ENCODE measurements around the gene PTTG1IP. TPM values are rescaled to one million over a fixed set of nuclear protein-coding genes. Genes with fewer than 3 reads are reported as not detected.
A peak's percentile ranks its signal among the peaks of the same experiment; 100 is the strongest.

The PTTG1IP gene
- total RNA-seq, 1 experiment from 2014 or later: 117 TPM

DNA sequence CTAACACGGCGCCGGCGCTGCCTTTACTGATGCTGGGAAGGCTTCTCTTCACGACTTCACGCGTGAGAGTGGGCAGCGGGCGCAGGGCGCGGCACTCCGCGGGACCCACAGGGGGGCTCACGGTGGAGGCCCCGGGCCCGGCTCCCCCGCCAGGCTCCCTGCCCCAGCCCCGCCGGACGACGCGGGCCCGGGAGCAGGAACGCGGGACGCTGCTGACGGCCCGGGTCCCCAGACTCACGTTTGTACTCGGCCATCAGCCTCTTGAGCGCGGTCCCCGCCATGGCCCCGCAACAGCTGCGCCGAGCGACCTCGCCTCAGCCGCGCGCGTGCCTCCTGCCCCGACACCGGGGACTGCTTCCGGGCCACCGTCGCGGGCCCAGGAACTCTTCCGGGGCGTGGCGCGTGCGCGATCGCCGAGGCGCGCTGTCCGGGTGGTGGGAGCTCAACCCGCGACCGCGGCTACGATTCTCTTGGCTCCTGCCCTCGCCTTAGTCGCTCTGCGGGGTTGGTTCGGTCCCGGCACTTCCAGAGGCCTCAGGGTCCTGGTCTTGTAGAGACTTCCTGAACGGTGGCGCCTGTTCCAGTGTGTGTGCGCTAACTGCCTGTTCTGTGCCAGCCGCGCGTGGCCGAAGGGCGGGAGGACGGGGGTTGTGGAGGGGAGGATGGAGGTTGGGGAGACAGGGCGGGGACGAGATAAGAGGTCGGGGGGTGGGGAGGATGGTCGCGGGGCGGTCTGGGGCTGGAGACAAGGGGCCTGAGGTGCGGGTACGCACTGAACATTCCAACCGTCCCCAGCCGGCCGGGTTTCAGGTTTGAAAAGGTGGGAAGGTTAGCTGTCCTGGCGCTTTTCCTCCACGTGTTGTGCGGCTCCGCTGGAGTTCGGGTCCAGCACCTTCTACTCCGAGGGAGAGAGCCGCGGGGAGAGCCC, 71.8 kb downstream of the PTTG1IP start, which contains the start of gene UBE2G2:
UBE2G2 (minus strand) TSS at position 353 of the 928 bp plus-strand sequence; CDS start at position 281, 72 bp downstream.
- peaks cover 6% of the 10 kb centered on the region for H3K36me3 ChIP-seq (replicated peaks; ENCODE audit: control insufficient read depth, insufficient read depth, low read length)
- no peaks in the 10 kb centered on the region for H3K27me3 ChIP-seq (ENCODE audit: control insufficient read depth, insufficient read depth, low read length)
- H3K4me3 ChIP-seq (ENCODE audit: insufficient read depth, low read depth, low read length): peak within 1 kb of the TSS; percentile 81
- DNase-seq: peak; percentile 97

DNA sequence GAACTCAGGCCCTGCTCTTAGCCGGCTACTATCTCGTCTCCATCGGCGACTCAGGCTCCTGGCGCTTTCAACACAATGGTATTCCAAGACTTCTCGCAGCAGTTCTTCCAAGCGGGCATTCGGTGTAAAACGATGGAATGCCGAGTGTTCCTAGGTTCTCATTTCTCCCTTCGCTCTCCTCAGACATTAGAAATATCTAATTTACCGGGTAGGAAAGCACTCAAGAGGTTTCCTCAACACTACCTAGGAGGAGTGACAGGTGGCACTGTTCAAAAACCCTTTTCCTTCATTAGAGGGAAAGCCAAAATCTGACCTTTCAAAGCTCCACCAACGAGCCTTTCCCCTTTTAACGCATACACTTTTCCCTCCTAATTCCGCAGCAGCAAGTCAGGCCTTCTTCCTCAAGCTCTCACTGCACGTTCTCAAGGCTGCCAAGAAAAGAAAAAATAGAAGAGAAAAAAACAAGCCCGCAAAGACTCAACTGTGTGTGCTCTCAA, 72.5 kb downstream of the PTTG1IP start:
- DNase-seq: peak; percentile 82
- no peaks in the 10 kb centered on the region for H3K27me3 ChIP-seq (ENCODE audit: control insufficient read depth, insufficient read depth, low read length)
- peaks cover 4% of the 10 kb centered on the region for H3K36me3 ChIP-seq (replicated peaks; ENCODE audit: control insufficient read depth, insufficient read depth, low read length)
- H3K4me3 ChIP-seq (ENCODE audit: insufficient read depth, low read depth, low read length): peak overlapping the region; percentile 81

DNA sequence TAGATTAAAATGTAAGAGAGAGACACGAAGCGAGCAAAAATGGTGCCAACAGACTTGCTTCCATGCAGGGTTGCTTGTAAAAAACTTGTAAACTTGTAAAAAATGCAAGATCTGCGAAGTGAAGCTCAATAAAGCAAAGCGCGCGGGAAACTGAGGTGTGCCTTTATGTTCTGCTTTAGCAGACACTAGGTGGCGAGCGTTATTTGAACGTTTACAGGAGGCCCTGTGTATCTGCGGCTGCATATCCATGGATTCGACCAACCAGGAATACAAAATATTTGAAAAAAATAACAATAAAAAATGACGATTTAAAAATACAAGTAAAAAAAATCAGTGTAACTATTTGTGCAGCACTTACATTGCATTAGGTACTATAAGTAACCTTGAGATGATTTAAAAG, 73.4 kb downstream of the PTTG1IP start:
- peak; percentile 66 for DNase-seq

DNA sequence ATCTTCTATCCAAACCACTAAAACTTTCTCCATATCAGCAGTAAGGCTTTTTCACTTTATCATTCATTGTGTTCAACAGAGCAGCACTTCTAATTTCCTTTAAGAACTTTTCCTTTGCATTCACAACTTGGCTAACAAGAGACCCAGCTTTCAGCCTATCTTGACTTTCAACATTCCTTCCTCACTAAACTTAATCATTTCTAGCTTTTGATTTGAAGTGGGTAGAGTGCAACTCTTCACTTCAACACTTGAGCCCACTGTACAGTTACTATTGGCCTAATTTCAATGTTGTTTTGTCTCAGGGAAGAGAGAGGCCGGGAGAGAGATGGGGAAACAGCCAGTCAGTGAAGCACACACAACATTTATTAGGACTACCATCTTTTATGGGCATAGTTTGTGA, 73.8 kb downstream of the PTTG1IP start:
- no peaks in the 10 kb centered on the region for H3K27me3 ChIP-seq (ENCODE audit: control insufficient read depth, insufficient read depth, low read length)
- no peak overlapping the region for H3K4me3 ChIP-seq (ENCODE audit: insufficient read depth, low read depth, low read length)
- no peak for DNase-seq
- peaks cover 4% of the 10 kb centered on the region for H3K36me3 ChIP-seq (replicated peaks; ENCODE audit: control insufficient read depth, insufficient read depth, low read length)

More for the DNA sequence above, 73.4 kb downstream of the PTTG1IP start:
- Histone ChIP-seq H3K27me3 (ENCODE audit: control insufficient read depth, insufficient read depth, low read length) (no peaks in the 10 kb centered on the region), H3K4me3 (ENCODE audit: insufficient read depth, low read depth, low read length) (no peak overlapping the region), H3K36me3 (replicated peaks; ENCODE audit: control insufficient read depth, insufficient read depth, low read length) (peaks cover 4% of the 10 kb centered on the region)

Other genes starting within 250 kb of the PTTG1IP start
- gene KRTAP10-9, start 246.6 kb downstream of the PTTG1IP start, total RNA-seq (2014; rRNA removed; shearing (Covaris generic)): not detected in 2 replicates
- gene KRTAP10-10, start 236.3 kb downstream of the PTTG1IP start, total RNA-seq (2014; rRNA removed; shearing (Covaris generic)): not detected in 2 replicates
- not detected in 2 replicates for gene KRTAP10-11, start 227.3 kb downstream of the PTTG1IP start, total RNA-seq (2014; rRNA removed; shearing (Covaris generic))
- gene KRTAP12-4, start 219.0 kb downstream of the PTTG1IP start, total RNA-seq (2014; rRNA removed; shearing (Covaris generic)): not detected in 2 replicates
- gene KRTAP12-3, start 215.8 kb downstream of the PTTG1IP start, total RNA-seq (2014; rRNA removed; shearing (Covaris generic)): not detected in 2 replicates
- not detected in 2 replicates for gene KRTAP12-2, start 206.8 kb downstream of the PTTG1IP start, total RNA-seq (2014; rRNA removed; shearing (Covaris generic))
- gene KRTAP12-1, start 191.5 kb downstream of the PTTG1IP start, total RNA-seq (2014; rRNA removed; shearing (Covaris generic)): 0.17 TPM in 1 of 2 replicates, not detected in the other
- not detected in 2 replicates for gene KRTAP10-12, start 176.5 kb downstream of the PTTG1IP start, total RNA-seq (2014; rRNA removed; shearing (Covaris generic))
- 1.0 and 1.8 TPM in 2 replicates for gene TSPEAR, start 162.1 kb downstream of the PTTG1IP start, total RNA-seq (2014; rRNA removed; shearing (Covaris generic))
- 66.4 and 76.8 TPM in 2 replicates for gene UBE2G2, start 71.9 kb downstream of the PTTG1IP start, total RNA-seq (2014; rRNA removed; shearing (Covaris generic))
- gene SUMO3, start 55.6 kb downstream of the PTTG1IP start, total RNA-seq (2014; rRNA removed; shearing (Covaris generic)): 80.8 and 91.1 TPM in 2 replicates
- gene ITGB2, start 47.2 kb upstream of the PTTG1IP start, total RNA-seq (2014; rRNA removed; shearing (Covaris generic)): 1.4 and 2.4 TPM in 2 replicates
- gene SLX9, start 66.3 kb upstream of the PTTG1IP start, total RNA-seq (2014; rRNA removed; shearing (Covaris generic)): 30.3 and 35.0 TPM in 2 replicates
- 5.5 and 8.0 TPM in 2 replicates for gene ADARB1, start 200.9 kb upstream of the PTTG1IP start, total RNA-seq (2014; rRNA removed; shearing (Covaris generic))